ENCODE measurements around the gene CTDSPL. TPM values are rescaled to one million over a fixed set of nuclear protein-coding genes. Genes with fewer than 3 reads are reported as not detected.

Gene CTDSPL
- total and polyA plus RNA-seq, 11 donors: 9.2 to 54.6 (median 36.0) TPM

DNA sequence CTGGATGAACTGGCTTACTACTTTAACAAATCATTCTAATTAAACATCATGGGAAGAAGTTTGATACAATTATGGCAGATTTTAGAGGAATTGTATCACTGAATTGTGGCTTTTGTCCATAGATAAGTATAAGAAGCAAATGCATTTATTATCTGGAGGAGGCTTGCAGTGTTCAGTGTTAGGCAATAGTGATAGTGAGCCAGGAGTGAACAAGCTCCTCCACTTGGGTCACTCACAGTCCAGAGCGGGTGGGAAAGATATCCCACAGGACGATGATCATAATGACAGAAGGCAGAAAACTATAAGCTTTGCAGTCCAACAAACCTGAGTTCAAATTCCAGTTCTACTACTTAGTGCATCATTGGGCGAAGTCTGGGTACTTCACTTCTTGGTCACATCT lies 64.9 kb downstream of the CTDSPL start:
- H3K4me1 ChIP-seq: peaks cover 0 to 55% (median 37%) of the 10 kb centered on the region in 12 donors
- 79 to 90% (median 87%) methylated on average over 3 of the region's 3 CpGs for whole genome bisulfite sequencing, 4 donors
- peaks cover 0 to 10% (median 0%) of the 10 kb centered on the region in 12 donors for H3K9me3 ChIP-seq
- no peak overlapping the region for H3K4me3 ChIP-seq
- no peaks in the 10 kb centered on the region for H3K27me3 ChIP-seq
- no peaks in the 10 kb centered on the region for H3K36me3 ChIP-seq
- intact Hi-C loops (cut with DNase I): no loop called here
- ATAC-seq (no peak), DNase-seq (no peak)
- H3K27ac ChIP-seq: no peak overlapping the region
- TF ChIP-seq, protein P1, sequence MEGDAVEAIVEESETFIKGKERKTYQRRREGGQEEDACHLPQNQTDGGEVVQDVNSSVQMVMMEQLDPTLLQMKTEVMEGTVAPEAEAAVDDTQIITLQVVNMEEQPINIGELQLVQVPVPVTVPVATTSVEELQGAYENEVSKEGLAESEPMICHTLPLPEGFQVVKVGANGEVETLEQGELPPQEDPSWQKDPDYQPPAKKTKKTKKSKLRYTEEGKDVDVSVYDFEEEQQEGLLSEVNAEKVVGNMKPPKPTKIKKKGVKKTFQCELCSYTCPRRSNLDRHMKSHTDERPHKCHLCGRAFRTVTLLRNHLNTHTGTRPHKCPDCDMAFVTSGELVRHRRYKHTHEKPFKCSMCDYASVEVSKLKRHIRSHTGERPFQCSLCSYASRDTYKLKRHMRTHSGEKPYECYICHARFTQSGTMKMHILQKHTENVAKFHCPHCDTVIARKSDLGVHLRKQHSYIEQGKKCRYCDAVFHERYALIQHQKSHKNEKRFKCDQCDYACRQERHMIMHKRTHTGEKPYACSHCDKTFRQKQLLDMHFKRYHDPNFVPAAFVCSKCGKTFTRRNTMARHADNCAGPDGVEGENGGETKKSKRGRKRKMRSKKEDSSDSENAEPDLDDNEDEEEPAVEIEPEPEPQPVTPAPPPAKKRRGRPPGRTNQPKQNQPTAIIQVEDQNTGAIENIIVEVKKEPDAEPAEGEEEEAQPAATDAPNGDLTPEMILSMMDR (IDR thresholded peaks at IDR 0.05): no peak
- TF ChIP-seq POLR2A (IDR thresholded peaks at IDR 0.05): no peak

DNA sequence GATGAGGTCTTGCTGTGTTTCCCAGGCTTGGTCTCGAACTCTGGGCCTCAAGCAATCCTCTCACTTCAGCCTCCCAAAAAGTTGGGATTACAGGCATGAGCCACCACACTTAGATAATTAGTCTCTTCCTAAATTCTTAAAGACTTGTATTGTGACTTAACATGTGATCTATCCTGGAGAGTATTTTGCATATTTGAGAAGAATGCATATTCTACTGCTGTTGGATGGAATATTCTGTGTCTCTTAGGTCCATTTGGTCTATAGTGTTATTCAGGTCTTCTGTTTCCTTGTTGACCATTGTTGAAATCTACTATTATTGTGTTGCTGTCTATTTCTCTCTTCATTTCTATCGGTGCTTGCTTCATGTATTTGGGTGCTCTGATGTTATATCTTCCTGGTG lies 68.8 kb downstream of the CTDSPL start:
- WGBS, 4 donors: 95 to 98% (median 97%) methylated on average over 2 of the region's 2 CpGs
- no peak overlapping the region for H3K4me3 ChIP-seq

DNA sequence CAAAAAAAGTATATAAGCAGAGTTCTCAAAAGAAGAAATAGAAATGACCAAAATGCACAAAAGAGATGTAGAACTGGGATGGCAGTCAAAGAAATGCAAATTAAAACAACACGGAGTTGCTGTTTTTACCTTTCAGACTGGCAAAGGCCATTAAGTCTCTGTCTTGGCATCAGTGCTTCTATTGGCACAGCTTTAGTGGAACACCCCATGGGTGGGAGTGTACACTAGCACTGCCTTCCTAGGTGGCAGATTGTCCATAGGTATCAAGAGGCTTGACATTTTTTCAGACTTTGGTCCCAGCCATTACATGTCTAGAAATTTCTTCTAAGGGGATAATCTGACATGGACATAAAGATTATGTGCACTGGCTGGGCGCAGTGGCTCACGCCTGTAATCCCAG lies 70.8 kb downstream of the CTDSPL start:
- Histone ChIP-seq H3K27ac (no peak overlapping the region), H3K4me3 (no peak overlapping the region), H3K4me1 (peaks cover 4 to 41% (median 32%) of the 10 kb centered on the region in 12 donors), H3K36me3 (no peaks in the 10 kb centered on the region), H3K9me3 (peaks cover 0 to 10% (median 0%) of the 10 kb centered on the region in 12 donors), H3K27me3 (no peaks in the 10 kb centered on the region)
- DNase-seq: no peak
- TF ChIP-seq, protein P1 (IDR thresholded peaks at IDR 0.05): no peak
- no peak for TF ChIP-seq POLR2A (IDR thresholded peaks at IDR 0.05)
- intact Hi-C loops (cut with DNase I): no loop called here
- WGBS, 4 donors: 70 to 94% (median 80%) methylated on average over 3 of the region's 3 CpGs
- ATAC-seq: no peak

More for the DNA sequence above, 68.8 kb downstream of the CTDSPL start:
- Histone ChIP-seq H3K27me3 (no peaks in the 10 kb centered on the region), H3K9me3 (peaks cover 0 to 10% (median 0%) of the 10 kb centered on the region in 12 donors), H3K27ac (no peak overlapping the region), H3K36me3 (no peaks in the 10 kb centered on the region), H3K4me1 (peaks cover 3 to 39% (median 15%) of the 10 kb centered on the region in 12 donors)
- TF ChIP-seq, protein P1 (IDR thresholded peaks at IDR 0.05): no peak
- no peak for TF ChIP-seq POLR2A (IDR thresholded peaks at IDR 0.05)
- no peak for DNase-seq
- ATAC-seq: no peak
- intact Hi-C loops (cut with DNase I): no loop called here

DNA sequence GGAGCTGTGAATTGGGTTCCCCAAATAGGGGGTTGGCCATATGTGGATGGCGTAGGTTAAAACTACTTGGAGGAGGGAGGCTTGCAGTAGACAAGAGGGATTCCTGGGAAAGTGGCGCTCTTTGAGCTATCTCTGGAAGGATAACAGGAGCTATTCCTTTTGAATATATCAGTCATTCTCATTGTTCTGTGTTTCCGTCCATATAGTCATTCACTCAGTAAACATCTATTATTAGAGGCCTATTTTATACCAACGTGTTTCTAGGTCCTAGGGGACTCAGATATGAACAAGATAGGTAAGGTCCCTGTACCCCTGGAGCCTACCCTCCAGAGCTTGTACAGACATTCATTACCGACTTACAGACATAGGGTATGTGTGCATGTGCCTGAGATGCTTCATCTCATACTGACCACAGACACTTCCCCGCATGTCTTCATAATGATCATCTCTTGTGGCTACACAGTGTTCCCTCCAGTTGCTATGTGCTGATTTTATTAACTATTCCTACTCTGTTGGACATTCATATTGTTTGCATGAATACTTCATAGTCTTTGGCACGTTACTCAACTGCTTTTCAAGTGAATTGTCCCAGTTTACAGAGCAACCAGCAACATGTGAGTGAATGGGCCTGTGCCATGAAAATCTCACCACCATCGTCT lies 73.1 kb downstream of the CTDSPL start:
- WGBS, 4 donors: 49 to 59% (median 51%) methylated on average over 8 of the region's 8 CpGs
- H3K4me1 ChIP-seq: peaks cover 4 to 63% (median 37%) of the 10 kb centered on the region in 12 donors
- no peaks in the 10 kb centered on the region for H3K27me3 ChIP-seq
- intact Hi-C loops (cut with DNase I): no loop called here
- ATAC-seq (peak in 2 of 4 donors; percentile 6 to 29), DNase-seq (no peak)
- no peaks in the 10 kb centered on the region for H3K9me3 ChIP-seq
- TF ChIP-seq, protein P1 (IDR thresholded peaks at IDR 0.05): no peak
- TF ChIP-seq POLR2A (IDR thresholded peaks at IDR 0.05): no peak
- no peak overlapping the region for H3K4me3 ChIP-seq
- no peaks in the 10 kb centered on the region for H3K36me3 ChIP-seq
- peak overlapping the region in 10 of 12 donors; percentile 22 to 81 (median 66) for H3K27ac ChIP-seq
